ENCODE results near the gene TWF2.

Gene TWF2

DNA sequence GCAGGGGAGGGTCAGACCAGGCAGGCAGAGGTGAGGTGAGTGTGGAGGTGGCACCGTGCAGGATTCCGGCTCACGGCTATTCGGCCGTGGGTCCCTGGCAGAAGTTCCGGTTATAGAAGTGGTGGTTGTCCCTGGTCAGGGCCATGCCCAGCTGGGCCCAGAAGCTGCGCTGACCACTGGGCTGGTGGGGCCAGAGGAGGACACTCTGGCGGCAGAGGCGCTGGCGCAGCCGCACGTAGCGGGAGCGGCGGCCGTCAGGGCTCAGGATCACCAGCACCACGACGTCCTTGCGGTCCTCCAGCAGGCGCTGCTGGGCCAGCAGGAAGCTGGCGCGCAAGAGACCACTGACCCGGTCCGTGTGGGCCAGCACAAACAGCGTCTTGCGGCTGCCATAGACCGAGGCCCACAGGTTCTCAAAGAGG, 17.8 kb downstream of the TWF2 start:
- H3K36me3 ChIP-seq (ENCODE audit: insufficient read depth, low read length), result peaks cover 43% of the 10 kb centered on the region; the same call in 1 of the 2 replicates
- no peak overlapping the region for H2AFZ ChIP-seq (ENCODE audit: low read length)
- H4K20me1 ChIP-seq (ENCODE audit: insufficient read depth, low read length), result no peaks in the 10 kb centered on the region
- no peak overlapping the region for H3K4me2 ChIP-seq (ENCODE audit: low read length)
- H3K4me1 ChIP-seq (ENCODE audit: insufficient read depth, low read length, severe bottlenecking), result peaks cover 50% of the 10 kb centered on the region
- no peak overlapping the region for H3K9ac ChIP-seq (ENCODE audit: low read length)
- H3K9me3 ChIP-seq (ENCODE audit: low read length), result no peaks in the 10 kb centered on the region
- no peak for TF ChIP-seq EZH2 (IDR thresholded peaks at IDR 0.05; ENCODE audit: borderline replicate concordance, low read length)
- H3K27ac ChIP-seq (ENCODE audit: low read depth, low read length, poor library complexity, severe bottlenecking), result no peak overlapping the region
- H3K27me3 ChIP-seq (ENCODE audit: insufficient read depth, low read length), result no peaks in the 10 kb centered on the region
- no peak overlapping the region for H3K4me3 ChIP-seq (ENCODE audit: low read depth, low read length, poor library complexity, severe bottlenecking)
- H3K9me2 ChIP-seq (ENCODE audit: low read depth, low read length), result no peaks in the 10 kb centered on the region
- no peaks in the 10 kb centered on the region for H3F3A ChIP-seq (ENCODE audit: insufficient read depth, low read length)
- peaks cover 6% of the 10 kb centered on the region; the same call in 1 of the 2 replicates for H3K79me2 ChIP-seq (ENCODE audit: insufficient read depth, low read length)

DNA sequence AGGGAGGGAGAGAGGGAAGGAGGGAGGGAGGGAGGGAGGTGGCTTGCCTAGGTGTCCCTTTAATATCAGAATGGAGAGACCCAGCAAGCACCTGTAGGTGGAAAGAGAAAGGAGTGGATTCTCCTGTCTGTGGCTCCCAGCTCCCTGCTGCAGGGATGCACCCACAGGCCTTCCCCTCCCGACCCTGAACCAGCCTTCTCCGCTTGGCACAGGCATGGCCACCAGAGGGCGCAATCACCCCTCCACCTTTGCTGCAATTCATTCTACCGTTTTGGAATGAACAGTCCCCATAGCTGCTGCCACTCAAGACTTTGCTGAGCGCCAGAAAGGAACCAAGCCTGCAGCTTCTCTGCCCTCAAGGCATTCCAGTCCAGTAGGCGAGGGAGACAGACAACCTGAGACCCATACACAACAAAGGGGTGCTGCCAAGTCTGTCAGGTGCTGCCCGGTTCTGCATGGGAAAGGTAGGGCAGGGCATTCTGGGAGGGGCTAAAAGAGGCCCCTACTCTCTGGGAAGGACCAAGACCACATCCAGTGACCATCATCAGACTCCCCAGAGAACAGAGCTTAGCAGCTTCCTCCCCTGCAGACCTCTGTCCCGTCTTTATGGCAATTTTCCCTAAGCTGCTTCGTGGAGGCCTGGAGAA, 18.5 kb downstream of the TWF2 start:
- no peaks in the 10 kb centered on the region for H3K27me3 ChIP-seq (ENCODE audit: insufficient read depth, low read length)
- H3K9ac ChIP-seq (ENCODE audit: low read length), result no peak overlapping the region
- no peak overlapping the region for H3K4me3 ChIP-seq (ENCODE audit: low read depth, low read length, poor library complexity, severe bottlenecking)
- TF ChIP-seq, protein P1, sequence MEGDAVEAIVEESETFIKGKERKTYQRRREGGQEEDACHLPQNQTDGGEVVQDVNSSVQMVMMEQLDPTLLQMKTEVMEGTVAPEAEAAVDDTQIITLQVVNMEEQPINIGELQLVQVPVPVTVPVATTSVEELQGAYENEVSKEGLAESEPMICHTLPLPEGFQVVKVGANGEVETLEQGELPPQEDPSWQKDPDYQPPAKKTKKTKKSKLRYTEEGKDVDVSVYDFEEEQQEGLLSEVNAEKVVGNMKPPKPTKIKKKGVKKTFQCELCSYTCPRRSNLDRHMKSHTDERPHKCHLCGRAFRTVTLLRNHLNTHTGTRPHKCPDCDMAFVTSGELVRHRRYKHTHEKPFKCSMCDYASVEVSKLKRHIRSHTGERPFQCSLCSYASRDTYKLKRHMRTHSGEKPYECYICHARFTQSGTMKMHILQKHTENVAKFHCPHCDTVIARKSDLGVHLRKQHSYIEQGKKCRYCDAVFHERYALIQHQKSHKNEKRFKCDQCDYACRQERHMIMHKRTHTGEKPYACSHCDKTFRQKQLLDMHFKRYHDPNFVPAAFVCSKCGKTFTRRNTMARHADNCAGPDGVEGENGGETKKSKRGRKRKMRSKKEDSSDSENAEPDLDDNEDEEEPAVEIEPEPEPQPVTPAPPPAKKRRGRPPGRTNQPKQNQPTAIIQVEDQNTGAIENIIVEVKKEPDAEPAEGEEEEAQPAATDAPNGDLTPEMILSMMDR (IDR thresholded peaks at IDR 0.05; ENCODE audit: low read length), result peak; percentile 90
- no peak for TF ChIP-seq EZH2 (IDR thresholded peaks at IDR 0.05; ENCODE audit: borderline replicate concordance, low read length)
- no peaks in the 10 kb centered on the region for H3K9me3 ChIP-seq (ENCODE audit: low read length)
- H3F3A ChIP-seq (ENCODE audit: insufficient read depth, low read length), result no peaks in the 10 kb centered on the region
- peaks cover 6% of the 10 kb centered on the region; the same call in 1 of the 2 replicates for H3K79me2 ChIP-seq (ENCODE audit: insufficient read depth, low read length)
- peaks cover 43% of the 10 kb centered on the region for H3K4me1 ChIP-seq (ENCODE audit: insufficient read depth, low read length, severe bottlenecking)
- H3K9me2 ChIP-seq (ENCODE audit: low read depth, low read length), result no peaks in the 10 kb centered on the region
- H4K20me1 ChIP-seq (ENCODE audit: insufficient read depth, low read length), result no peaks in the 10 kb centered on the region
- H3K36me3 ChIP-seq (ENCODE audit: insufficient read depth, low read length), result peaks cover 47% of the 10 kb centered on the region; the same call in 1 of the 2 replicates
- no peak overlapping the region for H3K27ac ChIP-seq (ENCODE audit: low read depth, low read length, poor library complexity, severe bottlenecking)
- H3K4me2 ChIP-seq (ENCODE audit: low read length), result no peak overlapping the region
- H2AFZ ChIP-seq (ENCODE audit: low read length), result no peak overlapping the region

DNA sequence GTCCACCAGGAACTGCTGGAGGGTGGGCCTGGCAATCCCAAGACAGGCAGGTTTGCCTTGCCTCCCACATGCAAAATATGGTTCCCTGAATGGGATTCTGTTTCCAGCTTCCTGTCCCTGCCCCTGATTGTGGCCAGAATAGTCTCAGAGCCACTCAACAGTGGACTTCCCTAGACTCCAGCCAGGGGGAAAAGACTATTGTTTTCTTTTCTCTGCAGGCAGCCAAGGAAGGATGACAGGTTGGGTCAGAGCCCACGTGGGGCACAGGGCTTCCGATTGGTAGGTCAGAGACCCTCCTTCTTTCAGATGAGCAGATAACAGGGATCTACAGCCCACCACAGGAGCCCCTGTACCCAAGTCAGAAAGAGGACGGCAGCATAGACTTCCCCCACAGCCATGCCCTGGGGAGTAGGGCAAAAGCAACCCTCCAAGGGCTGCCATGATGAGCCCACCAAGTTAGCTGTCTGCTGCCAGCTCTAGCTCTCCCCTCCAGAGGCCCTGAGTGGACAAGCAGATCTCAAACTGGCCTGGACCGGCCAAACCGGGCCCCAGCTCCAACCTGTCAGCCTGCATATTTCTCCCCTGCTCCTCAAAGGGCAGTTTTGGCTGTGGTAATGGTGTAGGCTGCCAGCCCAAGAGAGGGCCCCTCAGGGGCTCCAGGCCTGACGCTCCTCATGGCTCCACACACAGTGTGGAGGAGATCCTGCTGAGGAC, 19.9 kb downstream of the TWF2 start:
- Histone ChIP-seq H3K4me2 (ENCODE audit: low read length) (no peak overlapping the region; the same call in 1 of the 2 replicates), H3K27me3 (ENCODE audit: insufficient read depth, low read length) (no peaks in the 10 kb centered on the region), H4K20me1 (ENCODE audit: insufficient read depth, low read length) (no peaks in the 10 kb centered on the region), H3K9me2 (ENCODE audit: low read depth, low read length) (no peaks in the 10 kb centered on the region), H3K9me3 (ENCODE audit: low read length) (no peaks in the 10 kb centered on the region), H3K79me2 (ENCODE audit: insufficient read depth, low read length) (peaks cover 4% of the 10 kb centered on the region; the same call in 1 of the 2 replicates), H3K9ac (ENCODE audit: low read length) (no peak overlapping the region), H3K36me3 (ENCODE audit: insufficient read depth, low read length) (peaks cover 59% of the 10 kb centered on the region; the same call in 1 of the 2 replicates), H3K27ac (ENCODE audit: low read depth, low read length, poor library complexity, severe bottlenecking) (no peak overlapping the region), H3K4me3 (ENCODE audit: low read depth, low read length, poor library complexity, severe bottlenecking) (no peak overlapping the region), H2AFZ (ENCODE audit: low read length) (no peak overlapping the region), H3K4me1 (ENCODE audit: insufficient read depth, low read length, severe bottlenecking) (peaks cover 29% of the 10 kb centered on the region), H3F3A (ENCODE audit: insufficient read depth, low read length) (no peaks in the 10 kb centered on the region)
- TF ChIP-seq EZH2 (IDR thresholded peaks at IDR 0.05; ENCODE audit: borderline replicate concordance, low read length), result no peak
- TF ChIP-seq, protein P1 (IDR thresholded peaks at IDR 0.05; ENCODE audit: low read length), result no peak

Data from OCI-LY1 (cell line).